Omental fat pad (tissue), 4 donors: ENCODE results near the gene HOXD8. TPM values are rescaled to one million over a fixed set of nuclear protein-coding genes. Genes with fewer than 3 reads are reported as not detected.
A peak's percentile ranks its signal among the peaks of the same experiment; 100 is the strongest.

Source experiments
- ATAC-seq: fragments of 150-250 bp; one replicate; pipeline ENCODE4 v1.9.1; 2016; ENCODE audit warnings: mild to moderate bottlenecking, moderate library complexity; ENCODE audit not compliant: low FRiP score
- DNase-seq: peaks from one replicate; pipeline ENCODE4 v3.0.0-alpha.2; 2019; ENCODE audit warnings: low spot score
- CTCF ChIP-seq, 3 donors: fragments of 450-650 bp; IDR thresholded peaks; one replicate each; pipeline ENCODE4 v1.5.1; 2016 to 2017; ENCODE audit warnings: antibody characterized with exemption in 3 of 3, mild to moderate bottlenecking in 3 of 3, moderate library complexity in 2 of 3
- total RNA-seq, 4 donors: library from RNA; depleted of rRNA; stranded (reverse); fragments of >200 nt; gene quantifications; one replicate each; pipeline ENCODE4 v1.1.0, GENCODE V29; 2016

The HOXD8 gene
- total RNA-seq, 4 donors from 2014 or later, result 3.7 to 24.6 (median 7.6) TPM

GRCh38 chr2:176174824-176175708, 45.6 kb downstream of the HOXD8 start:
- TF ChIP-seq CTCF (IDR thresholded peaks at IDR 0.05), result no peak
- DNase-seq, result no peak
- no peak for ATAC-seq

- TF ChIP-seq CTCF (IDR thresholded peaks at IDR 0.05), result no peak
- no peak for ATAC-seq
- no peak for DNase-seq
Observed at GRCh38 chr2:176175709-176176607, 46.5 kb downstream of the HOXD8 start.

- no peak for TF ChIP-seq CTCF (IDR thresholded peaks at IDR 0.05)
- ATAC-seq (no peak), DNase-seq (no peak)
Observed at GRCh38 chr2:176177580-176178037, 48.1 kb downstream of the HOXD8 start.

GRCh38 chr2:176178038-176178756, 48.7 kb downstream of the HOXD8 start:
- ATAC-seq (no peak), DNase-seq (no peak)
- no peak for TF ChIP-seq CTCF (IDR thresholded peaks at IDR 0.05)

GRCh38 chr2:176178757-176179295, 49.3 kb downstream of the HOXD8 start:
- no peak for DNase-seq
- no peak for TF ChIP-seq CTCF (IDR thresholded peaks at IDR 0.05)
- peak; percentile 44 for ATAC-seq

- ATAC-seq, result no peak
Observed at GRCh38 chr2:176181551-176181950, 52.0 kb downstream of the HOXD8 start.

More at GRCh38 chr2:176181551-176181950, 52.0 kb downstream of the HOXD8 start:
- TF ChIP-seq CTCF (IDR thresholded peaks at IDR 0.05), result no peak
- DNase-seq, result no peak
